Smooth muscle cell (in vitro differentiated cells): ENCODE results near the gene ELFN2. TPM values are rescaled to one million over a fixed set of nuclear protein-coding genes. Genes with fewer than 3 reads are reported as not detected.

Experiments used
- DNase-seq: peaks from one replicate; lab custom pipeline; 2025; ENCODE audit not compliant: unreplicated experiment; lab: John Stamatoyannopoulos, UW
- H2AFZ ChIP-seq: fragments of 200-600 bp; sonication (generic); 2 replicates; pipeline ENCODE4 v1.6.0; 2016; ENCODE audit warnings: antibody characterized with exemption, low read depth, mild to moderate bottlenecking
- H3F3A ChIP-seq: fragments of 200-600 bp; sonication (generic); 2 replicates; pipeline ENCODE4 v1.6.0; 2017; ENCODE audit warnings: antibody characterized with exemption, low read depth
- H3K27ac ChIP-seq: fragments of 200-600 bp; sonication (generic); 2 replicates; pipeline ENCODE4 v1.5.1; 2016; ENCODE audit warnings: low read depth, mild to moderate bottlenecking
- H3K27me3 ChIP-seq: fragments of 200-600 bp; sonication (generic); 2 replicates; pipeline ENCODE4 v1.6.1; 2016; ENCODE audit warnings: low read depth, mild to moderate bottlenecking
- H3K36me3 ChIP-seq: fragments of 200-600 bp; sonication (generic); 2 replicates; pipeline ENCODE4 v1.5.1; 2016; ENCODE audit warnings: low read depth
- H3K4me1 ChIP-seq: fragments of 200-600 bp; sonication (generic); 2 replicates; pipeline ENCODE4 v1.5.1; 2016; ENCODE audit warnings: low read depth
- H3K4me2 ChIP-seq: fragments of 200-600 bp; sonication (generic); 2 replicates; pipeline ENCODE4 v1.6.0; 2016; ENCODE audit warnings: mild to moderate bottlenecking
- H3K4me3 ChIP-seq: fragments of 200-600 bp; sonication (generic); 2 replicates; pipeline ENCODE4 v1.5.1; 2016; ENCODE audit warnings: mild to moderate bottlenecking
- H3K79me2 ChIP-seq: fragments of 200-600 bp; sonication (generic); 2 replicates; pipeline ENCODE4 v1.6.0; 2016; ENCODE audit warnings: low read depth, mild to moderate bottlenecking
- H3K9ac ChIP-seq: fragments of 200-600 bp; sonication (generic); 2 replicates; pipeline ENCODE4 v1.6.0; 2016; ENCODE audit warnings: low read depth
- H3K9me3 ChIP-seq: fragments of 200-600 bp; sonication (generic); replicated peaks from 2 replicates; pipeline ENCODE4 v1.5.1; 2016; ENCODE audit warnings: low read depth
- H4K20me1 ChIP-seq: fragments of 200-600 bp; sonication (generic); 2 replicates; pipeline ENCODE4 v1.6.0; 2016; ENCODE audit warnings: low read depth
- WGBS: methylation state at CpG from one replicate; pipeline ENCODE4 v1.1.7; 2016; ENCODE audit warnings: low lambda C conversion rate; 5-methylcytosine and 5-hydroxymethylcytosine counted together
- polyA plus RNA-seq: library from polyadenylated mRNA; unstranded; fragments of >200 nt; fragmentation: Nextera tagmentation; extraction: Ambion mirVana; gene quantifications from 2 replicates; pipeline ENCODE4 v1.2.1, GENCODE V29; 2016
- total RNA-seq: library from RNA; depleted of rRNA; stranded (reverse); fragments of >200 nt; gene quantifications from 2 replicates; pipeline ENCODE4 v1.2.3, GENCODE V29; 2014
- TF ChIP-seq, protein P1 (sequence below): fragments of 200-600 bp; sonication (generic); IDR thresholded peaks from 2 replicates; pipeline ENCODE4 v1.5.1; 2017; ENCODE audit warnings: borderline replicate concordance, mild to moderate bottlenecking, antibody characterized with exemption; ENCODE audit not compliant: insufficient read depth, poor library complexity, severe bottlenecking

ELFN2 gene
- total and polyA plus RNA-seq, 2 experiments from 2014 or later, result 0.63 to 1.3 TPM

DNA sequence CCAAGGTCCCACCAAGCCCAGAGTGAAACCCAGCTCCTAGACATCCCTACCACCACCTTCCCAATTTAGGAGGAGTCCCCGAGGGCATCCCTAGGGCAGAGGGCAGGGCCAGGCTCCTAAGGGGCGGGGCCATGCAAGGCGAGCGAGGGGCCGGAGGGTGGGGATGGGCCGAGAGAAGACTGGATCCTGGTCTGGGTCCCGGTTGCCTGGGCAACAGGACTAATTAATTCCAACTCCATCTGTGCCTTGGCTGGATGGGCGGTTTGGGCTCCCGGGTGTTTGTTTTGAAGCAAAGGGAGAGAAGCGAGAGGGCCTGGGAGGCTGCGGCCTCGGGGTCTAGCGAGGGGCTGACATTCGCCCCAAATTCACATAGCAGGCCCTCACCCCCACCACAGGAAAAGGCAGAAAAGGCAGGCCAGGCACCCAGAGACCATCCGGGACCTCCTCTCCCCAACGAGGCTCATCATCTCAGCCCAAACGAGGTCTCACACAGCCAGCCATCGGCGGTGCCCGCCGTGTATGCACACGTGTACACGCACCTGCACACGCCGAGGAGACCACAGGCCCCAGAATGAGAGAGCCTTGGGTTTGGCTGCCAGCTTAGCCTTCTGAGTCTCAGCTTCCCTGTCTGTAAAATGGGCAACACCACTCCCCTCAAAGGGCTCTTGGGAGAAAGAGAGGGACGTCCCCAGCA is 23.9 kb downstream of the ELFN2 start:
- Histone ChIP-seq H2AFZ (no peak overlapping the region), H3K27ac (no peak overlapping the region), H4K20me1 (no peaks in the 10 kb centered on the region), H3K27me3 (no peaks in the 10 kb centered on the region), H3K79me2 (no peaks in the 10 kb centered on the region), H3K36me3 (no peaks in the 10 kb centered on the region), H3K4me1 (peaks cover 7% of the 10 kb centered on the region), H3F3A (no peaks in the 10 kb centered on the region), H3K9me3 (no peaks in the 10 kb centered on the region), H3K4me2 (no peak overlapping the region), H3K4me3 (no peak overlapping the region), H3K9ac (no peak overlapping the region)
- DNase-seq, result no peak
- 72% methylated on average over 26 of the region's 26 CpGs for WGBS
- TF ChIP-seq, protein P1, sequence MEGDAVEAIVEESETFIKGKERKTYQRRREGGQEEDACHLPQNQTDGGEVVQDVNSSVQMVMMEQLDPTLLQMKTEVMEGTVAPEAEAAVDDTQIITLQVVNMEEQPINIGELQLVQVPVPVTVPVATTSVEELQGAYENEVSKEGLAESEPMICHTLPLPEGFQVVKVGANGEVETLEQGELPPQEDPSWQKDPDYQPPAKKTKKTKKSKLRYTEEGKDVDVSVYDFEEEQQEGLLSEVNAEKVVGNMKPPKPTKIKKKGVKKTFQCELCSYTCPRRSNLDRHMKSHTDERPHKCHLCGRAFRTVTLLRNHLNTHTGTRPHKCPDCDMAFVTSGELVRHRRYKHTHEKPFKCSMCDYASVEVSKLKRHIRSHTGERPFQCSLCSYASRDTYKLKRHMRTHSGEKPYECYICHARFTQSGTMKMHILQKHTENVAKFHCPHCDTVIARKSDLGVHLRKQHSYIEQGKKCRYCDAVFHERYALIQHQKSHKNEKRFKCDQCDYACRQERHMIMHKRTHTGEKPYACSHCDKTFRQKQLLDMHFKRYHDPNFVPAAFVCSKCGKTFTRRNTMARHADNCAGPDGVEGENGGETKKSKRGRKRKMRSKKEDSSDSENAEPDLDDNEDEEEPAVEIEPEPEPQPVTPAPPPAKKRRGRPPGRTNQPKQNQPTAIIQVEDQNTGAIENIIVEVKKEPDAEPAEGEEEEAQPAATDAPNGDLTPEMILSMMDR, result no peak

DNA sequence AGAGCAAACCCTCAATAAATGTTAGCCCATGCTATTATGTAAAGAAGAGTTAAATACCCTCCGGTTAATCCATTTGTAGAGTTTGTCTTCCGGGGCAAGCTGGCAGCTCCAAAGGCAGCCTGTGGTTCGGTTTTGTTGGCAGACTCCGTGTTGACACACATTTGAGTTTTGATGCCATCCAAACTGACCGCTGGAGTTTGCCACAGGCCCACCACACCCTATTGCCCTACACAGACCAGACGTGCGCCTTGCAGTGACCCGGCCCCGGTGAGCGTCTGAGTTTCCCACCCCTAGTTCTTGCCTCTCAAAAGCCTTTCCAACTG is 25.1 kb downstream of the ELFN2 start:
- Histone ChIP-seq H3K9me3 (no peaks in the 10 kb centered on the region), H3K27me3 (no peaks in the 10 kb centered on the region), H3K27ac (no peak overlapping the region), H2AFZ (no peak overlapping the region), H3F3A (no peaks in the 10 kb centered on the region), H3K4me3 (no peak overlapping the region), H4K20me1 (no peaks in the 10 kb centered on the region), H3K9ac (no peak overlapping the region), H3K4me1 (peaks cover 7% of the 10 kb centered on the region), H3K79me2 (no peaks in the 10 kb centered on the region), H3K4me2 (no peak overlapping the region), H3K36me3 (no peaks in the 10 kb centered on the region)
- TF ChIP-seq, protein P1, result no peak
- WGBS, result 79% methylated on average over 10 of the region's 10 CpGs
- DNase-seq, result no peak

DNA sequence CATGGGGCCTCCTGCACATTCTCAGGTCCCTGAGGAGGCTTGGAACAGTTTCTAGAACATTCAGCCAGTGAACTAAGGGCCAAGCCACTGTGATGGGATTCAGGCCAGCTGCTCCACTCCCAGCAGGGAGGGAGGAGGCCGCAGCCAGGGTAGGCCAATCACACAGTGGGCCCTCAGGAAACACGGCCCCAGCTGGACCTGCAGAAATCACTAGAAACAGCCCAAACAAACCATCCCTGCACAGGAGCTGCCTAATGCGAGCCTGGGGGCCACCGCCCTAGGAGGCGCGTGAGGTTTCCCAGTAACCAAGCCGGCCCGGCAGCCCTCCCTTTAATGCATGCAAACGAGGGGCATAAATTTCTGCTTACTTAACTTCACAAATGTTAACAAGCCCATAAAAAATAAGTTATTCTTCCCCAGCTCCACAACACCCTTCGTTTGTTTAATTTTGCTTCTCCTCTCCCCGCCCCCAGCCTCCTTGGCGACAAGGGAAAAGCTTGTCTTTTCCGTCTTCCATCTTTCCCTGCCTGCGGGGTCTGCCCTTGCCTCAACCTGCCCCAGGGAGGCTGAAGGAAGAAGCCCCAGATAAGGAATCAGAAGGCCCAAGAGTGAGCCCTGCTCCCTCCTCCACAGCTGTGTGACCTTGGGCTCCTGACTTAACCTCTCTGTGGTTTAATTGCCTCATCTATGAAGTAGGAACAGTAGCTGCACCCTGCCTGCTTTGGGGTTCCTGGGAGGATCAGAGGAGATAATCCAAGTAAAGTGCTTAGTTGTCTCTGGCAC is 25.7 kb downstream of the ELFN2 start:
- WGBS, result 48% methylated on average over 13 of the region's 14 CpGs
- H3K4me3 ChIP-seq, result no peak overlapping the region
- TF ChIP-seq, protein P1, result no peak
- no peak overlapping the region for H2AFZ ChIP-seq
- no peaks in the 10 kb centered on the region for H3K79me2 ChIP-seq
- H3K27me3 ChIP-seq, result no peaks in the 10 kb centered on the region
- no peaks in the 10 kb centered on the region for H3K9me3 ChIP-seq
- no peak for DNase-seq
- H3K4me2 ChIP-seq, result no peak overlapping the region
- H4K20me1 ChIP-seq, result no peaks in the 10 kb centered on the region
- H3K36me3 ChIP-seq, result no peaks in the 10 kb centered on the region
- no peak overlapping the region for H3K27ac ChIP-seq
- peaks cover 7% of the 10 kb centered on the region for H3K4me1 ChIP-seq
- H3F3A ChIP-seq, result no peaks in the 10 kb centered on the region
- H3K9ac ChIP-seq, result no peak overlapping the region
